PC-9 (cell line): ENCODE data around the gene CFAP65. TPM values are rescaled to one million over a fixed set of nuclear protein-coding genes. Genes with fewer than 3 reads are reported as not detected.

Experiments
- BruUV-seq: library from RNA; stranded (reverse); fragments of 400-500 nt; replicated peaks from 2 replicates; lab custom pipeline; 2021; lab: Mats Ljungman, UMichigan
- CTCF ChIA-PET: fragments of 300-600 bp; sonication (Branson Sonifier 250); formaldehyde crosslinking; loops from one replicate; lab custom pipeline; 2022; ENCODE audit warnings: antibody characterized with exemption; lab: Charles Lee
- POLR2A ChIA-PET: fragments of 300-600 bp; sonication (Branson Sonifier 250); formaldehyde crosslinking; loops from one replicate; lab custom pipeline; 2022; ENCODE audit warnings: antibody characterized with exemption; ENCODE audit not compliant: unreplicated experiment; lab: Charles Lee
- DNase-seq, 2 experiments: peaks; one replicate each; pipeline versions ENCODE4 v3.0.0 to v3.0.0-alpha.2; 2015 to 2022; ENCODE audit warnings: mixed read lengths in 1 of 2
- H2AFZ ChIP-seq: fragments of 200-600 bp; sonication (generic); 2 replicates; pipeline ENCODE4 v1.8.1; 2017; ENCODE audit warnings: antibody characterized with exemption
- H3F3A ChIP-seq: fragments of 200-600 bp; sonication (generic); 2 replicates; pipeline ENCODE4 v1.8.1; 2017; ENCODE audit warnings: antibody characterized with exemption, mild to moderate bottlenecking, low read depth; ENCODE audit not compliant: insufficient read depth
- H3K27ac ChIP-seq: fragments of 200-600 bp; sonication (generic); 2 replicates; pipeline ENCODE4 v1.6.1; 2016; ENCODE audit warnings: mixed run types
- H3K27me3 ChIP-seq: fragments of 200-600 bp; sonication (generic); 2 replicates; pipeline ENCODE4 v1.6.1; 2016; ENCODE audit warnings: low read depth, mixed run types; ENCODE audit not compliant: insufficient read depth
- H3K36me3 ChIP-seq: fragments of 200-600 bp; sonication (generic); 2 replicates; pipeline ENCODE4 v1.6.1; 2016; ENCODE audit warnings: low read depth, mixed run types
- H3K4me1 ChIP-seq: fragments of 200-600 bp; sonication (generic); replicated peaks from 2 replicates; pipeline ENCODE4 v1.6.1; 2016; ENCODE audit warnings: mixed run types; ENCODE audit not compliant: insufficient read depth
- H3K4me2 ChIP-seq: fragments of 200-600 bp; sonication (generic); 2 replicates; pipeline ENCODE4 v1.6.1; 2017; ENCODE audit warnings: mixed run types
- H3K4me3 ChIP-seq: fragments of 200-600 bp; sonication (generic); 2 replicates; pipeline ENCODE4 v1.6.1; 2016; ENCODE audit warnings: mixed run types
- H3K79me2 ChIP-seq: fragments of 200-600 bp; sonication (generic); 2 replicates; pipeline ENCODE4 v1.6.1; 2017; ENCODE audit warnings: low read depth, mixed run types
- H3K9me2 ChIP-seq: fragments of 200-600 bp; sonication (generic); 2 replicates; pipeline ENCODE4 v1.8.1; 2017; ENCODE audit warnings: mild to moderate bottlenecking; ENCODE audit not compliant: insufficient read depth
- H3K9me3 ChIP-seq: fragments of 200-600 bp; sonication (generic); 2 replicates; pipeline ENCODE4 v1.8.1; 2016; ENCODE audit warnings: low read depth; ENCODE audit not compliant: insufficient read depth
- H4K20me1 ChIP-seq: fragments of 200-600 bp; sonication (generic); 2 replicates; pipeline ENCODE4 v1.8.1; 2017; ENCODE audit not compliant: insufficient read depth
- CTCF ChIP-seq: fragments of 200-600 bp; sonication (generic); conservative IDR thresholded peaks from 2 replicates; pipeline ENCODE4 v1.6.1; 2017; ENCODE audit warnings: mixed run types, antibody characterized with exemption, mild to moderate bottlenecking, moderate library complexity
- EZH2 ChIP-seq: fragments of 200-600 bp; sonication (generic); IDR thresholded peaks from 2 replicates; pipeline ENCODE4 v1.8.0; 2017; ENCODE audit warnings: antibody characterized with exemption, low read depth
- intact Hi-C: fragments of 100-400 bp; cut with micrococcal nuclease; formaldehyde crosslinking; loops from one replicate; pipeline ENCODE4 v1.10.0; 2022; ENCODE audit not compliant: unreplicated experiment
- total RNA-seq: library from RNA; stranded (reverse); gene quantifications from 2 replicates; pipeline ENCODE4 v1.2.3, GENCODE V29; 2021

The CFAP65 gene
- total RNA-seq, 1 experiment from 2014 or later = not detected

GRCh38 chr2:218963601-218964000, 77.7 kb downstream of the CFAP65 start:
- H2AFZ ChIP-seq = peak overlapping the region; percentile 62
- intact Hi-C loops = no loop called here
- DNase-seq = no peak
- H3K4me2 ChIP-seq = peak overlapping the region; percentile 55
- H3K27me3 ChIP-seq = no peaks in the 10 kb centered on the region
- H3K4me1 ChIP-seq = peaks cover 17% of the 10 kb centered on the region
- no peaks in the 10 kb centered on the region for H3K79me2 ChIP-seq
- H3K27ac ChIP-seq = peak overlapping the region; percentile 80
- H4K20me1 ChIP-seq = no peaks in the 10 kb centered on the region
- TF ChIP-seq CTCF (no peak), EZH2 (no peak)
- POLR2A ChIA-PET = interaction anchor here (0.6 to 0.7 kb wide), 3 partner anchors 87 to 1300 kb away, joined by 3 to 6 read pairs (median 4); no protein-coding TSS in a partner anchor
- no peaks in the 10 kb centered on the region for H3K9me2 ChIP-seq
- CTCF ChIA-PET = interaction anchor here (0.6 kb wide), 1 partner anchor 11 kb away, joined by 5 read pairs; no protein-coding TSS in a partner anchor
- H3K9me3 ChIP-seq = no peaks in the 10 kb centered on the region
- H3K36me3 ChIP-seq = no peaks in the 10 kb centered on the region
- H3K4me3 ChIP-seq = no peak overlapping the region
- BruUV-seq = TSS peak; percentile 76
- H3F3A ChIP-seq = peaks cover 12% of the 10 kb centered on the region; the same call in 1 of the 2 replicates

GRCh38 chr2:218962859-218963492, 78.3 kb downstream of the CFAP65 start:
- Histone ChIP-seq H3F3A (peaks cover 15% of the 10 kb centered on the region; the same call in 1 of the 2 replicates), H3K4me3 (no peak overlapping the region), H3K27me3 (no peaks in the 10 kb centered on the region), H3K4me2 (no peak overlapping the region), H3K36me3 (no peaks in the 10 kb centered on the region), H3K79me2 (no peaks in the 10 kb centered on the region), H4K20me1 (no peaks in the 10 kb centered on the region), H3K9me3 (no peaks in the 10 kb centered on the region), H3K9me2 (no peaks in the 10 kb centered on the region), H3K4me1 (peaks cover 17% of the 10 kb centered on the region), H2AFZ (no peak overlapping the region), H3K27ac (no peak overlapping the region; the same call in 1 of the 2 replicates)
- no TSS peak for BruUV-seq
- DNase-seq = peak in 1 of 2 experiments; percentile 70
- ChIA-PET POLR2A (interaction anchor here (0.6 to 0.7 kb wide), 3 partner anchors 86 to 1301 kb away, joined by 3 to 6 read pairs (median 4); no protein-coding TSS in a partner anchor), CTCF (interaction anchor here (0.6 kb wide), 1 partner anchor 10 kb away, joined by 5 read pairs; no protein-coding TSS in a partner anchor)
- TF ChIP-seq EZH2 = no peak
- no peak for TF ChIP-seq CTCF
- intact Hi-C loops = no loop called here

- Histone ChIP-seq H3K4me1 (peaks cover 17% of the 10 kb centered on the region), H3K9me2 (no peaks in the 10 kb centered on the region), H3F3A (peaks cover 19% of the 10 kb centered on the region; the same call in 1 of the 2 replicates), H3K27me3 (no peaks in the 10 kb centered on the region), H3K4me3 (no peak overlapping the region), H3K4me2 (no peak overlapping the region), H3K79me2 (no peaks in the 10 kb centered on the region), H4K20me1 (no peaks in the 10 kb centered on the region), H2AFZ (no peak overlapping the region), H3K36me3 (no peaks in the 10 kb centered on the region), H3K27ac (no peak overlapping the region), H3K9me3 (no peaks in the 10 kb centered on the region)
- CTCF ChIA-PET = no interaction called here
- POLR2A ChIA-PET = no interaction called here
- TF ChIP-seq EZH2 = no peak
- TF ChIP-seq CTCF = no peak
- BruUV-seq = no TSS peak
- intact Hi-C loops = no loop called here
- no peak for DNase-seq
These were observed 79.4 kb downstream of the CFAP65 start for GRCh38 chr2:218961651-218962570.
